A549 (cell line): ENCODE data around the gene OR2L3. TPM values are rescaled to one million over a fixed set of nuclear protein-coding genes. Genes with fewer than 3 reads are reported as not detected.

Experiments used
- ATAC-seq, 2 experiments: fragments of 200-7000 bp in 1 of 2; fragments of >200 bp in 1 of 2; cut with Nextera tagmentation in 1 of 2; cut with Tn5 transposase in 1 of 2; 3 replicates each; pipeline versions ENCODE4 v1.8.0 to v1.9.1; 2018 to 2020; ENCODE audit warnings: mild to moderate bottlenecking in 1 of 2, moderate library complexity in 1 of 2
- CTCF ChIA-PET: fragments of 300-600 bp; sonication (Branson Sonifier 250); formaldehyde crosslinking; extraction: SDS; loops from one replicate; lab custom pipeline; 2021; ENCODE audit warnings: antibody characterized with exemption, inconsistent platforms; lab: Yijun Ruan, JAX
- POLR2A ChIA-PET: fragments of 350-600 bp; formaldehyde crosslinking; extraction: SDS; loops from one replicate; lab custom pipeline; 2021; ENCODE audit warnings: antibody characterized with exemption, inconsistent platforms; lab: Yijun Ruan, JAX
- DNase-seq, 2 experiments: peaks; one replicate each; pipeline versions ENCODE4 v3.0.0 to v3.0.0-alpha.2; 2011 to 2016; ENCODE audit warnings: low read depth in 1 of 2, low spot score in 1 of 2
- FAIRE-seq: peaks from 2 replicates; lab custom pipeline; 2011; peaks lifted over from hg19 to GRCh38; lab: Jason Lieb, UNC
- H3K27ac ChIP-seq, 2 experiments: fragments of >200 bp; sonication (Bioruptor Twin); formaldehyde crosslinking; 3 replicates each; pipeline ENCODE4 v1.5.1; 2016 to 2017
- H3K4me1 ChIP-seq: fragments of >200 bp; sonication (Bioruptor Twin); formaldehyde crosslinking; 3 replicates; pipeline ENCODE4 v1.6.1; 2016
- H3K4me2 ChIP-seq: fragments of >200 bp; sonication (Bioruptor Twin); formaldehyde crosslinking; 3 replicates; pipeline ENCODE4 v1.6.1; 2016
- H3K4me3 ChIP-seq: fragments of >200 bp; sonication (Bioruptor Twin); formaldehyde crosslinking; 3 replicates; pipeline ENCODE4 v1.5.1; 2016
- H3K9me3 ChIP-seq: fragments of >200 bp; sonication (Bioruptor Twin); formaldehyde crosslinking; 3 replicates; pipeline ENCODE4 v1.6.1; 2016
- ATOH8 ChIP-seq: fragments of 250-450 bp; sonication (Bioruptor Pico); IDR thresholded peaks from 2 replicates; pipeline ENCODE4 v1.5.0; 2020; ENCODE audit warnings: low read depth, mild to moderate bottlenecking, moderate library complexity
- EHF ChIP-seq: fragments of 250-450 bp; sonication (Bioruptor Pico); IDR thresholded peaks from 2 replicates; pipeline ENCODE4 v1.5.0; 2020; ENCODE audit warnings: mild to moderate bottlenecking
- EHMT2 ChIP-seq: fragments of 200-600 bp; sonication (generic); IDR thresholded peaks from 2 replicates; pipeline ENCODE4 v1.6.1; 2016; ENCODE audit warnings: antibody characterized with exemption, low read depth, mild to moderate bottlenecking, moderate library complexity
- EP300 ChIP-seq, 2 experiments: fragments of >200 bp; sonication (Bioruptor Twin); formaldehyde crosslinking; IDR thresholded peaks; 2 replicates in 1 of 2; 3 replicates in 1 of 2; pipeline ENCODE4 v1.6.1; 2016 to 2017
- ESRRA ChIP-seq: fragments of 150-350 bp; IDR thresholded peaks from 2 replicates; pipeline ENCODE4 v1.6.1; 2014; ENCODE audit warnings: mild to moderate bottlenecking, low read length, borderline replicate concordance
- GATA3 ChIP-seq: IDR thresholded peaks from 2 replicates; pipeline ENCODE4 v1.6.1; 2012; ENCODE audit warnings: borderline replicate concordance
- HDAC2 ChIP-seq: fragments of 200-600 bp; sonication (generic); IDR thresholded peaks from 2 replicates; pipeline ENCODE4 v1.6.1; 2016
- HEYL ChIP-seq: fragments of 250-450 bp; sonication (Bioruptor Pico); IDR thresholded peaks from 2 replicates; pipeline ENCODE4 v1.8.0; 2021; ENCODE audit warnings: mild to moderate bottlenecking, moderate library complexity
- HOXB13 ChIP-seq: fragments of 250-450 bp; sonication (Bioruptor Pico); IDR thresholded peaks from 2 replicates; pipeline ENCODE4 v1.5.0; 2020; ENCODE audit warnings: low read depth, mild to moderate bottlenecking, moderate library complexity
- KDM1A ChIP-seq: fragments of 200-600 bp; sonication (generic); IDR thresholded peaks from 2 replicates; pipeline ENCODE4 v1.6.1; 2016; ENCODE audit warnings: low read depth, mild to moderate bottlenecking
- MAZ ChIP-seq: fragments of 150-350 bp; IDR thresholded peaks from 2 replicates; pipeline ENCODE4 v1.6.1; 2014; ENCODE audit warnings: antibody characterized with exemption, low read depth, low read length, borderline replicate concordance
- MYC ChIP-seq: IDR thresholded peaks from 2 replicates; pipeline ENCODE4 v1.6.1; 2012; ENCODE audit warnings: mild to moderate bottlenecking, inconsistent platforms, low read length, improper control_type of control experiment, borderline replicate concordance
- NR3C1 ChIP-seq: fragments of >200 bp; sonication (Bioruptor Twin); formaldehyde crosslinking; IDR thresholded peaks from 3 replicates; pipeline ENCODE4 v1.6.1; 2017
- PHF8 ChIP-seq: fragments of 200-600 bp; sonication (generic); IDR thresholded peaks from 2 replicates; pipeline ENCODE4 v1.6.1; 2016; ENCODE audit warnings: low read depth, mild to moderate bottlenecking, antibody characterized with exemption, moderate library complexity, borderline replicate concordance
- RARB ChIP-seq: fragments of 250-450 bp; sonication (Bioruptor Pico); IDR thresholded peaks from 2 replicates; pipeline ENCODE4 v1.8.0; 2021; ENCODE audit warnings: mild to moderate bottlenecking, moderate library complexity
- RCOR1 ChIP-seq: fragments of 150-350 bp; IDR thresholded peaks from 2 replicates; pipeline ENCODE4 v1.6.1; 2014; ENCODE audit warnings: antibody characterized with exemption, low read length, low read depth
- REST ChIP-seq: fragments of 200-600 bp; sonication (generic); IDR thresholded peaks from 2 replicates; pipeline ENCODE4 v1.6.1; 2016; ENCODE audit warnings: antibody characterized with exemption, mild to moderate bottlenecking, moderate library complexity
- RNF2 ChIP-seq: fragments of 200-600 bp; sonication (generic); IDR thresholded peaks from 2 replicates; pipeline ENCODE4 v1.6.1; 2016; ENCODE audit warnings: low read depth, mild to moderate bottlenecking, antibody characterized with exemption, moderate library complexity, borderline replicate concordance
- SREBF2 ChIP-seq: fragments of 450-650 bp; IDR thresholded peaks from 2 replicates; pipeline ENCODE4 v1.6.1; 2014; ENCODE audit warnings: mild to moderate bottlenecking, moderate library complexity
- TP53 ChIP-seq: fragments of 250-450 bp; sonication (Bioruptor Pico); IDR thresholded peaks from 2 replicates; pipeline ENCODE4 v1.5.0; 2021; ENCODE audit warnings: mild to moderate bottlenecking, moderate library complexity
- ZNF302 ChIP-seq: fragments of 250-450 bp; sonication (Bioruptor Pico); IDR thresholded peaks from 2 replicates; pipeline ENCODE4 v1.9.0; 2021; ENCODE audit warnings: inconsistent platforms, mild to moderate bottlenecking, moderate library complexity
- ZSCAN20 ChIP-seq: fragments of 250-450 bp; sonication (Bioruptor Pico); IDR thresholded peaks from 2 replicates; pipeline ENCODE4 v1.8.0; 2022; ENCODE audit warnings: mild to moderate bottlenecking, moderate library complexity
- WGBS: methylation state at CpG from one replicate; pipeline ENCODE4 v1.1.6; 2017; ENCODE audit errors: missing lambda C conversion rate; 5-methylcytosine and 5-hydroxymethylcytosine counted together
- polyA plus RNA-seq, 4 experiments: library from polyadenylated mRNA; depleted of rRNA in 3 of 4; stranded (reverse); fragments of >200 nt; fragmentation: RNase III in 1 of 4; extraction: RNeasy Plus Mini Kit Qiagen cat#74134 plus additional on column Dnase treatment in 1 of 4; gene quantifications; 2 replicates in 3 of 4; 3 replicates in 1 of 4; pipeline ENCODE4 v1.2.3, GENCODE V29; 2011 to 2017
- TF ChIP-seq, protein P1 (sequence below): fragments of 150-350 bp; IDR thresholded peaks from 2 replicates; pipeline ENCODE4 v1.6.1; 2014; ENCODE audit warnings: low read depth, mild to moderate bottlenecking, low read length
- TF ChIP-seq, protein P2 (sequence below): fragments of 450-650 bp; IDR thresholded peaks from 2 replicates; pipeline ENCODE4 v1.6.1; 2014; ENCODE audit warnings: antibody characterized with exemption
- TF ChIP-seq, protein P3 (sequence below): IDR thresholded peaks from 2 replicates; pipeline ENCODE4 v1.6.1; 2012
- TF ChIP-seq, protein P4 (sequence below): fragments of >200 bp; sonication (Bioruptor Twin); formaldehyde crosslinking; IDR thresholded peaks from 3 replicates; pipeline ENCODE4 v1.6.1; 2016

Gene OR2L3
- polyA plus RNA-seq, 2 of the 4 experiments (the other 2 are of a cell fraction) = not detected

DNA sequence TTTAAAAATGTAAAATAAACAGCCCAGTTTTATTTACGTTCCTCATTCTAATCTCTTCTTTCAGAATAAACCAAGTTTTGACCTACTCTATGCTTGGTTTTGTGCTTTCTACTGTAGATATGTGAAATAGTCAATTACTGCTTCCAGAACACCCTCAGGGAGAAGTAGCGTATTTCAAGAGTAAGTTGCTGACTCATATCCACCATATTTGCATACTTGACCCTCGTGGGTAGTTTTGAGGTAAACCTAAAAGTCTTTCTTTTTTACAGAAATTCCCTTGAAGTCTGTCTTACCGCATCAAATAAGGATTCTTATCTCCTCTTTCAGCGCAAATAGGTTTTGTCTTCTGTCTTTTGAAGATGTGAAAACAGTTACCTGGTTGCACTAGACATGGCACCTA is 1.4 kb upstream of the OR2L3 start:
- 7% methylated on average over 5 of the region's 5 CpGs for WGBS
- ATAC-seq = no peak
- H3K27ac ChIP-seq = no peak overlapping the region
- no peak overlapping the region for H3K4me3 ChIP-seq
- ChIA-PET CTCF (interaction anchor here (0.6 kb wide), 1 partner anchor 993 kb away, joined by 3 read pairs; no protein-coding TSS in a partner anchor), POLR2A (no interaction called here)
- no peak for DNase-seq
- no peak overlapping the region for H3K4me2 ChIP-seq
- 0 out of 3 replicates have a peak, but pooled peaks cover 4% of the 10 kb centered on the region for H3K9me3 ChIP-seq
- FAIRE-seq = no peak
- no peaks in the 10 kb centered on the region for H3K4me1 ChIP-seq
- TF ChIP-seq MYC (no peak), PHF8 (no peak), REST (no peak), ESRRA (no peak), HDAC2 (no peak), EP300 (IDR thresholded peaks at IDR 0.05) (no peak), EHF (CRISPR knock-in tag) (no peak), TP53 (CRISPR knock-in tag) (no peak), RARB (CRISPR knock-in tag) (no peak), KDM1A (no peak), HOXB13 (CRISPR knock-in tag) (no peak), ATOH8 (CRISPR knock-in tag) (no peak), ZNF302 (CRISPR knock-in tag) (no peak)
- TF ChIP-seq, protein P1, sequence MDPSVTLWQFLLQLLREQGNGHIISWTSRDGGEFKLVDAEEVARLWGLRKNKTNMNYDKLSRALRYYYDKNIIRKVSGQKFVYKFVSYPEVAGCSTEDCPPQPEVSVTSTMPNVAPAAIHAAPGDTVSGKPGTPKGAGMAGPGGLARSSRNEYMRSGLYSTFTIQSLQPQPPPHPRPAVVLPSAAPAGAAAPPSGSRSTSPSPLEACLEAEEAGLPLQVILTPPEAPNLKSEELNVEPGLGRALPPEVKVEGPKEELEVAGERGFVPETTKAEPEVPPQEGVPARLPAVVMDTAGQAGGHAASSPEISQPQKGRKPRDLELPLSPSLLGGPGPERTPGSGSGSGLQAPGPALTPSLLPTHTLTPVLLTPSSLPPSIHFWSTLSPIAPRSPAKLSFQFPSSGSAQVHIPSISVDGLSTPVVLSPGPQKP = no peak
- TF ChIP-seq, protein P2, sequence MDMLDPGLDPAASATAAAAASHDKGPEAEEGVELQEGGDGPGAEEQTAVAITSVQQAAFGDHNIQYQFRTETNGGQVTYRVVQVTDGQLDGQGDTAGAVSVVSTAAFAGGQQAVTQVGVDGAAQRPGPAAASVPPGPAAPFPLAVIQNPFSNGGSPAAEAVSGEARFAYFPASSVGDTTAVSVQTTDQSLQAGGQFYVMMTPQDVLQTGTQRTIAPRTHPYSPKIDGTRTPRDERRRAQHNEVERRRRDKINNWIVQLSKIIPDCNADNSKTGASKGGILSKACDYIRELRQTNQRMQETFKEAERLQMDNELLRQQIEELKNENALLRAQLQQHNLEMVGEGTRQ = no peak
- TF ChIP-seq, protein P3, sequence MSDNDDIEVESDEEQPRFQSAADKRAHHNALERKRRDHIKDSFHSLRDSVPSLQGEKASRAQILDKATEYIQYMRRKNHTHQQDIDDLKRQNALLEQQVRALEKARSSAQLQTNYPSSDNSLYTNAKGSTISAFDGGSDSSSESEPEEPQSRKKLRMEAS = no peak
- TF ChIP-seq, protein P4, sequence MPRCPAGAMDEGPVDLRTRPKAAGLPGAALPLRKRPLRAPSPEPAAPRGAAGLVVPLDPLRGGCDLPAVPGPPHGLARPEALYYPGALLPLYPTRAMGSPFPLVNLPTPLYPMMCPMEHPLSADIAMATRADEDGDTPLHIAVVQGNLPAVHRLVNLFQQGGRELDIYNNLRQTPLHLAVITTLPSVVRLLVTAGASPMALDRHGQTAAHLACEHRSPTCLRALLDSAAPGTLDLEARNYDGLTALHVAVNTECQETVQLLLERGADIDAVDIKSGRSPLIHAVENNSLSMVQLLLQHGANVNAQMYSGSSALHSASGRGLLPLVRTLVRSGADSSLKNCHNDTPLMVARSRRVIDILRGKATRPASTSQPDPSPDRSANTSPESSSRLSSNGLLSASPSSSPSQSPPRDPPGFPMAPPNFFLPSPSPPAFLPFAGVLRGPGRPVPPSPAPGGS = no peak

DNA sequence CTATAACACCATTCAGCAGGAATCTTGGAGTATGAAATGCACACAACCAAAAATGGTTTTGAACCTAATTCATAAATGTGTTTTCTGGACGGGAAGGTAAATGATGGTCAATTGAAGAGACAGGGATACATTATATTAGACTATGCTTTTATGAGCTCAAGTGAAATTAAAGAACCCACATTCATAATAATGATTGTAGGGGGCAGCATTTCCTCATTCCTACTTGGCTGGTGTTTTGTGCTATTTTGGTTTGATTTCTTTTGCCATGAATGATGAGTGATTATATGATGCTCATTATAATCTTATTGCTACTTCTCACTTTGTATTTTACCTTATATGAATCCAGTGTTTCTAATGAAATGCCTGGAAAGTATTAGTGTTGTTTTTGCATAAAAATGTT is 372 bp downstream of the OR2L3 start:
- no peak overlapping the region for H3K27ac ChIP-seq
- DNase-seq (no peak), FAIRE-seq (no peak), ATAC-seq (no peak)
- POLR2A ChIA-PET = no interaction called here
- TF ChIP-seq EP300 (IDR thresholded peaks at IDR 0.05) = no peak
- no peak for TF ChIP-seq RCOR1
- TF ChIP-seq TP53 (CRISPR knock-in tag) = no peak
- no peak for TF ChIP-seq NR3C1
- no peak for TF ChIP-seq GATA3
- TF ChIP-seq SREBF2 = no peak
- TF ChIP-seq HEYL = no peak
- no peak for TF ChIP-seq EHMT2
- no peak for TF ChIP-seq RNF2
- no peak for TF ChIP-seq MAZ
- TF ChIP-seq MYC = no peak
- no peak for TF ChIP-seq ZSCAN20 (CRISPR knock-in tag)
- no peak for TF ChIP-seq ATOH8 (CRISPR knock-in tag)
- no peaks in the 10 kb centered on the region for H3K4me1 ChIP-seq
- WGBS = 0% methylated on average over 1 of the region's 1 CpG
- CTCF ChIA-PET = no interaction called here
- H3K4me2 ChIP-seq = no peak overlapping the region
- H3K9me3 ChIP-seq = 0 out of 3 replicates have a peak, but pooled peaks cover 6% of the 10 kb centered on the region
- no peak overlapping the region for H3K4me3 ChIP-seq
